OCI-LY1 (cell line): ENCODE results near the gene MYO18B.

Experiments
- H2AFZ ChIP-seq: fragments of 200-600 bp; sonication (generic), shearing (Covaris generic); 2 replicates; pipeline ENCODE4 v1.6.0; 2014; ENCODE audit warnings: antibody characterized with exemption, mild to moderate bottlenecking, low read length
- H3F3A ChIP-seq: fragments of 200-600 bp; sonication (generic), shearing (Covaris generic); 2 replicates; pipeline ENCODE4 v1.6.0; 2014; ENCODE audit warnings: mild to moderate bottlenecking, antibody characterized with exemption, low read length, moderate library complexity; ENCODE audit not compliant: insufficient read depth
- H3K27ac ChIP-seq: fragments of 200-600 bp; sonication (generic); 2 replicates; pipeline ENCODE4 v1.5.1; 2014; ENCODE audit warnings: low read length, mixed run types, mild to moderate bottlenecking, low read depth; ENCODE audit not compliant: poor library complexity, severe bottlenecking
- H3K27me3 ChIP-seq: fragments of 200-600 bp; sonication (generic); 2 replicates; pipeline ENCODE4 v1.6.0; 2014; ENCODE audit warnings: antibody characterized with exemption, mild to moderate bottlenecking, low read length, moderate library complexity; ENCODE audit not compliant: insufficient read depth
- H3K36me3 ChIP-seq: fragments of 200-600 bp; sonication (generic); 2 replicates; pipeline ENCODE4 v1.6.1; 2014; ENCODE audit warnings: mild to moderate bottlenecking, antibody characterized with exemption, low read length, moderate library complexity, mixed read lengths; ENCODE audit not compliant: insufficient read depth
- H3K4me1 ChIP-seq: fragments of 200-600 bp; sonication (generic); 2 replicates; pipeline ENCODE4 v1.5.1; 2014; ENCODE audit warnings: mild to moderate bottlenecking, low read length, moderate library complexity; ENCODE audit not compliant: insufficient read depth, severe bottlenecking
- H3K4me2 ChIP-seq: fragments of 200-600 bp; sonication (generic), shearing (Covaris generic); 2 replicates; pipeline ENCODE4 v1.6.1; 2014; ENCODE audit warnings: low read length
- H3K4me3 ChIP-seq: fragments of 200-600 bp; sonication (generic); 2 replicates; pipeline ENCODE4 v1.5.1; 2014; ENCODE audit warnings: low read length, low read depth, mild to moderate bottlenecking, mixed read lengths; ENCODE audit not compliant: poor library complexity, severe bottlenecking
- H3K79me2 ChIP-seq: fragments of 200-600 bp; shearing (Covaris generic); 2 replicates; pipeline ENCODE4 v1.6.1; 2016; ENCODE audit warnings: mixed run types, low read length, mixed read lengths; ENCODE audit not compliant: insufficient read depth
- H3K9ac ChIP-seq: fragments of 200-600 bp; sonication (generic), shearing (Covaris generic); 2 replicates; pipeline ENCODE4 v1.6.1; 2014; ENCODE audit warnings: mild to moderate bottlenecking, low read length, mixed read lengths
- H3K9me2 ChIP-seq: fragments of 200-600 bp; sonication (generic), shearing (Covaris generic); 2 replicates; pipeline ENCODE4 v1.6.1; 2014; ENCODE audit warnings: low read depth, mild to moderate bottlenecking, low read length, mixed read lengths
- H3K9me3 ChIP-seq: fragments of 200-600 bp; shearing (Covaris generic); 2 replicates; pipeline ENCODE4 v1.6.1; 2014; ENCODE audit warnings: low read length, mixed read lengths
- H4K20me1 ChIP-seq: fragments of 200-600 bp; sonication (generic), shearing (Covaris generic); 2 replicates; pipeline ENCODE4 v1.6.0; 2016; ENCODE audit warnings: mild to moderate bottlenecking, low read length; ENCODE audit not compliant: insufficient read depth
- CTCF ChIP-seq: fragments of 200-600 bp; sonication (generic), shearing (Covaris generic); IDR thresholded peaks from 2 replicates; pipeline ENCODE4 v1.5.1; 2017; ENCODE audit warnings: mild to moderate bottlenecking, antibody characterized with exemption, low read length, moderate library complexity, mixed read lengths
- EZH2 ChIP-seq: fragments of 200-600 bp; sonication (generic), shearing (Covaris generic); IDR thresholded peaks from 2 replicates; pipeline ENCODE4 v1.8.0; 2017; ENCODE audit warnings: borderline replicate concordance, mixed run types, mild to moderate bottlenecking, antibody characterized with exemption, low read length, moderate library complexity, mixed read lengths

Gene MYO18B

DNA sequence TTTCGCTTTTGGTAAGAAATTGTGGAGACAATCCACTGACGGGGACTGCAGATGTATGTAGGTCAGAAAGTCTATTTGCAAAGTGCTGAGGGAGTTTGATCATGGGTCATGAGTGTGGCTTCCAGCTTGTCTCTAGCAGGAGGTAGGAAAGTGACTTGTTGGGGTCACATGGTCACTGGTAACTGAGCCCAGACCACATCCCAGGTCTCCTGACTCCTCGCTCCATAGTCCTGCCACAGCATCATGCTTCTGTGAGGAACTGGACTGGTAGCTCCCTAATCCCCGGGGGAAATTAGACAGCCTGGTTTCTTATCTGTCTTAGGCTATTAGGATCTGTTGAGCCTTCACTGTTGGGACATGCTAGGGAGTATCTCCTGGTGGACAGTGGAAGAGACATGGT lies 142.1 kb downstream of the MYO18B start:
- no peaks in the 10 kb centered on the region for H3K9me2 ChIP-seq
- no peak overlapping the region for H2AFZ ChIP-seq
- H4K20me1 ChIP-seq = no peaks in the 10 kb centered on the region
- no peaks in the 10 kb centered on the region for H3F3A ChIP-seq
- no peak overlapping the region for H3K27ac ChIP-seq
- H3K4me1 ChIP-seq = no peaks in the 10 kb centered on the region
- H3K27me3 ChIP-seq = no peaks in the 10 kb centered on the region
- H3K9ac ChIP-seq = no peak overlapping the region
- H3K79me2 ChIP-seq = no peaks in the 10 kb centered on the region
- H3K36me3 ChIP-seq = no peaks in the 10 kb centered on the region
- H3K4me2 ChIP-seq = no peak overlapping the region
- H3K9me3 ChIP-seq = no peaks in the 10 kb centered on the region
- no peak overlapping the region for H3K4me3 ChIP-seq
- TF ChIP-seq CTCF = no peak
- TF ChIP-seq EZH2 = no peak

DNA sequence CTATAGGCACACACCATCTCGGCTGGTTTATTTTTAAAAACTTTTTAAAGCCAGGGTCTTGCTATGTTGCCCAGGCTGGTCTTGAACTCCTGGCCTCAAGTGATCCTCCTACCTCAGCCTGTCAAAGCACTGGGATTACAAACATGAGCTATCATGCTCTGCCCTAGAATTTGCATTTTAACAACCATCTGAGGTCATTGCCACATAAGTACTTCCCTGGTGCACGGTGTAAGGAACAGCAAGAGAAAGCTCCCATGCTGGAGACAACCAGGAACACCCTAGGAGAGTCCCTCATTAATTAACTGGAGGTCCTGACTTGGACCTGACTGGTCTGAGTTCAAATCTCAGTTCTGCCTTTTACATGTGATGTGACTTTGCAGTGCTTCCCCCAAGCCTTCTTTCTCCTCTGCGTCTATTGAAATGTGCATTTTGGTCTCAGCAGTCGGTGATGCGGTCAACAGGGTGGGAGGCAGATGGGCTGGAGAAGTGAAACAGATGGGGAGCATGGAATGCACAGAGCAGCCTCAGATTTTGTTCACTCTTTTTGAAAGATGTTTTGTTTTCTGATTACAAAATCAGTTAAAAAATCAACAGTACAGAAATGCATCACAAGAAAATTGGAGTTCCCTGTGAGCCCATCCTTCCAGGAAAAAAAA lies 146.5 kb downstream of the MYO18B start:
- H2AFZ ChIP-seq = no peak overlapping the region
- H3K79me2 ChIP-seq = no peaks in the 10 kb centered on the region
- no peaks in the 10 kb centered on the region for H3K9me3 ChIP-seq
- no peak overlapping the region for H3K4me2 ChIP-seq
- no peaks in the 10 kb centered on the region for H3K27me3 ChIP-seq
- H3K9me2 ChIP-seq = no peaks in the 10 kb centered on the region
- H3K27ac ChIP-seq = no peak overlapping the region
- no peak overlapping the region for H3K4me3 ChIP-seq
- no peaks in the 10 kb centered on the region for H3K4me1 ChIP-seq
- TF ChIP-seq CTCF (no peak), EZH2 (no peak)
- H3K9ac ChIP-seq = no peak overlapping the region
- H4K20me1 ChIP-seq = no peaks in the 10 kb centered on the region
- no peaks in the 10 kb centered on the region for H3K36me3 ChIP-seq
- no peaks in the 10 kb centered on the region for H3F3A ChIP-seq

- no peak overlapping the region for H3K27ac ChIP-seq
- no peaks in the 10 kb centered on the region for H3K9me2 ChIP-seq
- no peaks in the 10 kb centered on the region for H3K27me3 ChIP-seq
- no peak for TF ChIP-seq EZH2
- no peak for TF ChIP-seq CTCF
- H3K4me2 ChIP-seq = no peak overlapping the region
- no peaks in the 10 kb centered on the region for H3K4me1 ChIP-seq
- H3K36me3 ChIP-seq = no peaks in the 10 kb centered on the region
- H3K79me2 ChIP-seq = no peaks in the 10 kb centered on the region
- no peaks in the 10 kb centered on the region for H3F3A ChIP-seq
- no peaks in the 10 kb centered on the region for H4K20me1 ChIP-seq
- H3K9ac ChIP-seq = no peak overlapping the region
- no peak overlapping the region for H2AFZ ChIP-seq
- H3K4me3 ChIP-seq = no peak overlapping the region
- no peaks in the 10 kb centered on the region for H3K9me3 ChIP-seq
Measured at GRCh38 chr22:25890651-25891050, 148.7 kb downstream of the MYO18B start.
